Adipose tissue (tissue), 3 donors: Measurements from ENCODE around the gene SLC25A41. TPM values are rescaled to one million over a fixed set of nuclear protein-coding genes. Genes with fewer than 3 reads are reported as not detected.

ENCODE experiments used
- H3K27ac ChIP-seq: one replicate; pipeline ENCODE4 v1.5.1; 2013; ENCODE audit warnings: low read depth, low read length
- WGBS, 3 donors: extraction: QIAGEN DNeasy Blood & Tissue Kit; methylation state at CpG; one replicate each; pipeline ENCODE4 v1.1.7; 2013; 5-methylcytosine and 5-hydroxymethylcytosine counted together
- polyA plus RNA-seq, 3 donors: library from polyadenylated mRNA; stranded (reverse); fragments of 200-250 nt; gene quantifications; one replicate each; pipeline ENCODE4 v1.2.3, GENCODE V29; 2013
- donor health status: healthy with polysubstance abuse.
- donor health status: Bipolar disorder and iron deficiency.
- donor health status: healthy.

Gene SLC25A41
- polyA plus RNA-seq, 3 donors, result 0.09 to 0.22 (median 0.21) TPM

DNA sequence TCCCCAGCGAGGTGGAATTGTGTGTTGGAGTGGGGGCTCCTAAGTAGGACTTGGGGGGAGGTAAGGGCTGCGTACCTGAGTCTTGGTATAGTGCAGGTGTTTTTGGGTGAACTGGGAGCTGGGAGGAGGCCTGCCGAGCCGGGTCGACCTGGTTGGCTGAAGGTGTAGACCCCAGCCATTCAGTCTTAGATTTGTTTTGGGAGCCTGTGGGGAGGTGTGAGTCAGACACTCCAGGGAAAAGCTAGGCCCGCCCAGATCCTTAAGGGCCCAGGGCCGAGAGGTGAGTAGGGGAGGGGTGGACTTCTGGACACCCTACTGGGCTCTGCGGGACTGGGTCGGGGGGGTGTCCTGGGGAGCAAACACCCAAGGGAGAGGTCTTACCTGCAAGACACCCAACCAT lies 31.4 kb upstream of the SLC25A41 start:
- H3K27ac ChIP-seq, result no peak overlapping the region
- 21 to 60% (median 44%) methylated on average over 9 of the region's 9 CpGs for WGBS, 3 donors

DNA sequence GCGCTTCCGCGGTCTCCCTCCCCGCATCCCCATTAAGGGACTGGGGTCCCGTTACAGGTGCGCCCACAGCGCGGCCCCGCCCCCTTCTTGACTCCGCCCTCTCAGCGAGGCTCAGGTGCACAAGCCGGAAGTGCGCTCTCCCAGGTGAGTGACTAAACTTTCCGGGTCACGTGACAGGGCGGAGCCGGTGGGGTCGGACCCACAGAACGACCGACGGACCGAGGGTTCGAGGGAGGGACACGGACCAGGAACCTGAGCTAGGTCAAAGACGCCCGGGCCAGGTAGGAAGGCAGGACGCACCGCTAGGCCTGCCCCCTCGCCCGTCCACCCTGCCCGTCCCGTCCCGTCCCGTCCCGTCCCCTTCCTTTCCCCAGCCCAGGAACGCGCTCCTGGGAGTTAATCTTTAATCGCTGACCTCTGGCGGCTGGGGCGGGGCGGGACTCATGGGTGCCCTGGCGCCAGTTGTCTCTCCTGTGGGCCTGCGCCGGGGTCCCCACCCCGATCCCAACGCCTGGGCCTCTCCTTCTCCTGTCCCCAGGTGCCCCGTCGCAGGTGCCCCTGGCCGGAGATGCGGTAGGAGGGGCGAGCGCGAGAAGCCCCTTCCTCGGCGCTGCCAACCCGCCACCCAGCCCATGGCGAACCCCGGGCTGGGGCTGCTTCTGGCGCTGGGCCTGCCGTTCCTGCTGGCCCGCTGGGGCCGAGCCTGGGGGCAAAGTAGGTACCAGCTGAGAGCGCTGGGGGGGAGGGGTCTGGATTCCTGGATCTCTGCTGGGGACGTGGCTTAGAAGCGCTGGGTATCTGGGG lies 30.7 kb upstream of the SLC25A41 start, which contains the start of gene CRB3:
Gene CRB3, plus strand, starts transcription at position 202 of the 804 bp plus-strand sequence. Its CDS starts 431 bp downstream, at position 633.
- WGBS, 3 donors, result 1 to 9% (median 6%) methylated on average over 58 to 65 of the region's 65 CpGs
- H3K27ac ChIP-seq, result no peak within 1 kb of the TSS

- no peak overlapping the region for H3K27ac ChIP-seq
- WGBS, 3 donors, result 0% methylated on average over 57 of the region's 57 CpGs
Measured at GRCh38 chr19:6460099-6460884, 26.7 kb upstream of the SLC25A41 start.

GRCh38 chr19:6459262-6460098 lies 25.9 kb upstream of the SLC25A41 start, which contains the start of gene SLC25A23:
TSS of gene SLC25A23 (minus strand) at chr19:6459792. CDS start at chr19:6459628, 164 bp downstream.
- no peak within 1 kb of the TSS for H3K27ac ChIP-seq
- WGBS, 3 donors, result 1 to 3% (median 1%) methylated on average over 56 to 67 of the region's 70 CpGs

DNA sequence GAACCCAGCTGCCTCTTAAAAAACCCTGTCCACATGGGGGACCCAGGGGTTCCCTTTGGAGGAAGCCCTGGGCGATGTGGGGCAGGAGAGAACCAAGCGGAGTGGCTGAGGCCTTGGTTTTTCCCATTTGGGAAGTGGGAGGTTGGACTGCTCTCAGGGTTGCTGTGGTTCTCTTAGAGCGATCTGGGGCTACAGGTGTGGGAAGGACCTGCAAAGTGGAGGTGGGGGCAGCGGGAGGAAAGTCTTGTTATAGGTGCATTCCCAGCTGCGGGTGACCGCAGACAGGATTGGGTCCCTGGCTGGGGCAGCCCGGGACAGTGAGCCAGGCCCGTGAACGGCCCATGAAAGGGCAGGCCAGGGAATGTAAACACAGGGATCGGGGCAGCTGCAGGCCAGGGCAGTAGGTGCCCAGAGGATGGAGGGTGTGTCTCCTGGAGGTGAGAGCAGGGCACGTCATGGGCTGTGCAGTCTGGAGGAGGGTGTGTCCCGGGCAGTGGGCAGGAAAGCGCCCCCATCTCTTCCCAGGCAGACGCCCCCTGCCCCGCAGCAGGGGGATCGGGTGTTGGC lies 25.2 kb upstream of the SLC25A41 start:
- 31 to 53% (median 52%) methylated on average over 15 to 16 of the region's 16 CpGs for WGBS, 3 donors
- no peak overlapping the region for H3K27ac ChIP-seq

- H3K27ac ChIP-seq, result no peak overlapping the region
- 85 to 91% (median 89%) methylated on average over 16 to 17 of the region's 17 CpGs for WGBS, 3 donors
Measured at GRCh38 chr19:6457958-6458694, 24.6 kb upstream of the SLC25A41 start.

DNA sequence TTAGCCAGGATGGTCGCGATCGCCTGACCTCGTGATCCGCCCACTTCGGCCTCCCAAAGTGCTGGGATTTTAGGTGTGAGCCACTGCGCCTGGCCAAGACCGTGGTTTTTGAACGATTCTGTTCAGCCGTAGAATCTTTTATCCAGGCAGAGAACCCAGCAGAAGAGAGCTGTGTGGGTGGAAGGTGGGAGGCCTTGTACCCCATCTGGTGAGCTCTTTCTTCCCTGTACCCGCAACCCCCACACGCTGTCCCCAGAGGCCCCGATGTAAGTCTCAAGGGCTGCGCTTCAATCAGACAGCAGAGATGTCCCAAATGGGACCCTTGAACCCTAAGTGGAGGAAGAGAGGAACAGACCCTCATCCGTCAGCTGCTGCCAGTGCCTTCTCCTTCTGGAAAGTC lies 22.4 kb upstream of the SLC25A41 start:
- WGBS, 3 donors, result 93 to 99% (median 94%) methylated on average over 14 to 15 of the region's 15 CpGs
- H3K27ac ChIP-seq, result no peak overlapping the region

DNA sequence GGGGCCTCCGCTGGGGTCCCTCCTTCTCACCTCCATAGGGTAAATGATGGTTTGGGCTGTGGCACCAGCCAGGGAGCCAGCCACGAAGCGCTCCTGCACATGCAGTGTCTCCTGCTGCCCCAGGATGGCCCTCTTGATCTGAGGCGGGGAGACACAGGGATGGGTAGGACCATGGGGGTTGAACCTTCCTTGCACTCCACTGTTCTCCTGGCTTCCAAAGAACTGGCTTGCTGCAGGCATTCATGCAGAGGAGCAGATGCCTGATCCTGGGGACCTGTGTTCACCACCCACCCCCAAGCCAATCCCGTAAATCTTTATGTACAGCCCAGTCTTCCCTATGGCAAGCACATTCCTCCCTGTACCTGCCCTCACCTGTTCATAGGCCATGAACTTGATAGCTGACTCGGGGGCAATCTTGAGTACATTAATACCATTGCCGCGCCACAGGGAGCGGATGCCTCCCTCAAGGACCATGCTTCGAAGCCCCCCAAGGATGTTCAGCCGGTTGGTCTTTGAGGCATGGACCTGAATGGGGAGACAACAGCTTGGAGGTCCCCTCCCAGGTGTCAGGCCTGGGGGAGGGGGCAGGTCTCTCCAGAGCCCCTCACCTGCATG lies 20.5 kb upstream of the SLC25A41 start:
- 97 to 99% (median 99%) methylated on average over 11 of the region's 11 CpGs for WGBS, 3 donors
- no peak overlapping the region for H3K27ac ChIP-seq

- WGBS, 3 donors, result 93 to 100% (median 100%) methylated on average over 2 of the region's 2 CpGs
- no peak overlapping the region for H3K27ac ChIP-seq
Measured at GRCh38 chr19:6452899-6453298, 19.3 kb upstream of the SLC25A41 start.

- H3K27ac ChIP-seq, result no peak overlapping the region
- 95 to 97% (median 95%) methylated on average over 19 of the region's 19 CpGs for WGBS, 3 donors
Measured at GRCh38 chr19:6452223-6452614, 18.7 kb upstream of the SLC25A41 start.

DNA sequence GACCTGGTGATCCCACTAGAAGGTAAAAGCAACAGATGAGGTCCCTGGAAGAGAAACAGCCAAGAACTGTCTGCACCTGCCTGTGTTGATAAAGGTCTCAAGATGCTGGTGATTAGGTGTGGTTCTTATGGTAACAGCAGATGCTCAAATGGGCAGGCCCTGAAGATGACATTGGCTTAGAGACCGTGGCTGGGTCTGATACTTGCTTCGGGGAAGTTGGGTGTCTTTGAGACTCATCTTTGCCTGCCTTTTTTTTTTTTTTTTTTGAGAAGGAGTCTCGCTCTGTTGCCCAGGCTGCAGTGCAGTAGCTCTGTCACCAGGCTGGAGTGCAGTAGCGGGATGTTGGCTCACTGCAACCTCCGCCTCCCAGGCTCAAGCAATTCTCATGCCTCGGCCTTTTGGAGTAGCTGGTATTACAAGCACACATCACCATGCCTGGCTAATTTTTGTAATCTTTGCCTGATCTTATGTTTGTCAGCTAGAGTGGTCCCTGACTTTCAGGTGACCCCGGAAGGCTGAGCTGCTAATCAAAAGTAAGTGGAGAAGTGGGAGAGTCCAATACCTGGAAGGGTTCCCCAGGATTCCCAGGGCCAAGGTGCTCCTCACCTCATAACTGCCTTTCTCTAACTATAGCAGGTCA lies 18.1 kb upstream of the SLC25A41 start:
- WGBS, 3 donors, result 92 to 95% (median 94%) methylated on average over 7 of the region's 7 CpGs
- no peak overlapping the region for H3K27ac ChIP-seq

GRCh38 chr19:6450166-6450565 lies 16.6 kb upstream of the SLC25A41 start:
- no peak overlapping the region for H3K27ac ChIP-seq
- WGBS, 3 donors, result 94 to 96% (median 95%) methylated on average over 5 of the region's 5 CpGs

- no peak overlapping the region for H3K27ac ChIP-seq
- WGBS, 3 donors, result 89 to 94% (median 90%) methylated on average over 3 of the region's 3 CpGs
Measured at GRCh38 chr19:6448045-6448444, 14.5 kb upstream of the SLC25A41 start.

DNA sequence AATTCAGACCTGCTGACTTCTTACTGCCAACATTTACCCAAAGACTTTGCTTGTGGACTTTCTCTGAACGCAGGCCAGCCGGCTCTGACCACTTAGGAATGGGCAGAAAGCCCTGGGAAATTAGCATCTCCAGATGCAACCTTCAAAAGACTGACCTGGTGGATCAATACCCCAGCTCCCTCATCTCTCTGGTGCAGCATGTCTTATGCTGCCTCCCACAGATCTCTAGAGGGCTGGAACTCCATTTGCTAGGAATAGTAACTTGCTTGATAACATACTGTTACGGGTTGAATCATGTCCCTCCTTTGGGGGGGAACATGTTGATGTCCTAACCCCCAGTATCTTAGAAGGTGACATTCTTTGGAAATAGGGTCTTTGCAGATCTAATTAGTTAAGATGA lies 12.9 kb upstream of the SLC25A41 start:
- WGBS, 3 donors, result 96 to 98% (median 96%) methylated on average over 3 of the region's 3 CpGs
- no peak overlapping the region for H3K27ac ChIP-seq

GRCh38 chr19:6443986-6444385 lies 10.4 kb upstream of the SLC25A41 start:
- H3K27ac ChIP-seq, result no peak overlapping the region
- WGBS, 3 donors, result 89 to 95% (median 91%) methylated on average over 13 of the region's 13 CpGs

DNA sequence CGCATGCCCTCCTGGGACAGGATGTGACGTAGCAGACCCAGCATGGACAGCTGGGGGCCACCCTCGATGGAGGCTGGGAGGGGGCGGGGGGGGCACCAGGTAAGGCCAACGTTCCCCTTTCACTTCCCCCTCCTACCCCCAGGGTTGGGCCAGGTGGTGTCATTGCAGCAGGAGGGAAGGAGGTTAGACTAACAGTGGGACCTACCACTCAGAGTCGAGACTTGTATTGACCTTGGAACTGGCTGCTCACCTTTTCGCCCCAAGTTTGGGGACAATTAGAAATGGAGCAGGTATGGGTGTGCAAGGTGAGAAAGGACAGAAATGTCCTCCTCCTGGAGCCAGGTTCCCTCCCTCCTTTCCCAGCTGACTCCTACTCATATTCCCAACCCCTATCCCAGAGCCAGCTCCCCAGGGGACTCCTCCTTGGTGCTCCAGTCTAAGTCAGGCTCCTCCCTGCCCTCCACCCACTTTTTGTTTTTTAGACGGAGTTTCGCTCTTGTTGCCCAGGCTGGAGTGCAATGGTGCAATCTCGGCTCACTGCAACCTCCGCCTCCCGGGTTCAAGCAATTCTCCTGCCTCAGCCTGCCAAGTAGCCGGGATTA lies 8.6 kb upstream of the SLC25A41 start:
- WGBS, 3 donors, result 78 to 85% (median 83%) methylated on average over 13 of the region's 13 CpGs
- no peak overlapping the region for H3K27ac ChIP-seq
